Inferior parietal cortex (tissue), 1 donor: ENCODE data around the gene FAM241B.

Experiments used
- DNase-seq: peaks from one replicate; pipeline ENCODE4 v3.0.0-alpha.2; 2016; ENCODE audit errors: extremely low spot score

FAM241B gene

GRCh38 chr10:69666756-69667155 is 36.7 kb downstream of the FAM241B start:
- DNase-seq, result no peak

- no peak for DNase-seq
These were observed 38.7 kb downstream of the FAM241B start for GRCh38 chr10:69668721-69669120.

- DNase-seq, result no peak
These were observed 39.4 kb downstream of the FAM241B start for GRCh38 chr10:69669409-69669808.

GRCh38 chr10:69673521-69673920 is 43.5 kb downstream of the FAM241B start:
- DNase-seq, result no peak

GRCh38 chr10:69674786-69675185 is 44.7 kb downstream of the FAM241B start:
- no peak for DNase-seq

GRCh38 chr10:69676301-69676700 is 46.3 kb downstream of the FAM241B start:
- DNase-seq, result no peak

- DNase-seq, result no peak
These were observed 48.1 kb downstream of the FAM241B start for GRCh38 chr10:69677985-69678654.

GRCh38 chr10:69679736-69680135 is 49.7 kb downstream of the FAM241B start:
- DNase-seq, result no peak

GRCh38 chr10:69680610-69681009 is 50.6 kb downstream of the FAM241B start:
- DNase-seq, result no peak

GRCh38 chr10:69681436-69681835 is 51.4 kb downstream of the FAM241B start:
- DNase-seq, result no peak

- no peak for DNase-seq
These were observed 53.0 kb downstream of the FAM241B start for GRCh38 chr10:69682955-69683474.
